AG10803 (cell line): Measurements from ENCODE around the gene MYORG.

Experiments
- DNase-seq: peaks from one replicate; pipeline ENCODE4 v3.0.0; 2010; ENCODE audit warnings: low read depth
- H3K4me3 ChIP-seq: 2 replicates; pipeline ENCODE4 v1.5.1; 2011; ENCODE audit warnings: mild to moderate bottlenecking, low read length, control low read depth
- TF ChIP-seq, protein P1 (sequence below): conservative IDR thresholded peaks from 2 replicates; pipeline ENCODE4 v1.5.1; 2011; ENCODE audit warnings: mild to moderate bottlenecking, low read length, control low read depth, inconsistent platforms

MYORG gene

DNA sequence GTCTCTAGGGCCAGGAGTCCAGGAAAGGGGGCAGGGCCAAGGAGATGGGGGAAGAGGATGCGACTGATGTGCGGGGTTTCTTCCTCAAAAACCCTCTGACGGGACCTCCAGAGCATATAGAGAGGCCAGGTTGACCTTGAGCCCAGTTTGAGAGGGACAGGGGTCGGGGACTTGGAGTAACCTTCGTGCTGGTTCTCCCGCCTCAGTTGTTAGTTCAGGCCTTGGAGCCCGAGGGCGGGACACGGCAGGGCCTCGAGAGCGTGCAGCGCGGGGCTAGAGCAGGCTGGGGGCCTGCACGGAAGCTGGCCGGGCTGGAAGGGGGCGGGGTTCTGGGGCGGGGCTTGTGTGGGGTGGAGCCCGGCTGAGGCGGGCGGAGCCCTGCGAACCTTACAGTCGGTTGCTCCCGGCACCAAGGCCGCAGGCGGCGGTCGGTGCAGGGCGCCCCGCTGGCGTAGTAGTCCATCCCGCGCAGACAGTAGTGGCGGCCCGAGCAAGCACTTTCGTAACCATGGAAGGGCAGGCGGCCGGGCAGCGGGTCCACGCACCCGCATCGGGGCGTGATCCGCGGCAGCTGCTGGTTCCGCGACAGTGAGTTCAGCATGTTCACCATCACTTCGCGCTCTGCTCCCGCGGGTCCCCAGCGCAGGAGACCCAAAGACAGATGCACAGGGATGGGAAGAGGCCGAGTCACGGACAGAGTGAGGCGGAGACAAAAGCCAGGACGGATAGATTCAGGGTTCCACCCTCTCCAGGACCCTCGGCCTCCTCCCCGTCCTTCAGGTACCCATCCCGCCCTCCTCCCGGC lies 4.0 kb upstream of the MYORG start:
- peak; percentile 67 for DNase-seq
- TF ChIP-seq, protein P1, sequence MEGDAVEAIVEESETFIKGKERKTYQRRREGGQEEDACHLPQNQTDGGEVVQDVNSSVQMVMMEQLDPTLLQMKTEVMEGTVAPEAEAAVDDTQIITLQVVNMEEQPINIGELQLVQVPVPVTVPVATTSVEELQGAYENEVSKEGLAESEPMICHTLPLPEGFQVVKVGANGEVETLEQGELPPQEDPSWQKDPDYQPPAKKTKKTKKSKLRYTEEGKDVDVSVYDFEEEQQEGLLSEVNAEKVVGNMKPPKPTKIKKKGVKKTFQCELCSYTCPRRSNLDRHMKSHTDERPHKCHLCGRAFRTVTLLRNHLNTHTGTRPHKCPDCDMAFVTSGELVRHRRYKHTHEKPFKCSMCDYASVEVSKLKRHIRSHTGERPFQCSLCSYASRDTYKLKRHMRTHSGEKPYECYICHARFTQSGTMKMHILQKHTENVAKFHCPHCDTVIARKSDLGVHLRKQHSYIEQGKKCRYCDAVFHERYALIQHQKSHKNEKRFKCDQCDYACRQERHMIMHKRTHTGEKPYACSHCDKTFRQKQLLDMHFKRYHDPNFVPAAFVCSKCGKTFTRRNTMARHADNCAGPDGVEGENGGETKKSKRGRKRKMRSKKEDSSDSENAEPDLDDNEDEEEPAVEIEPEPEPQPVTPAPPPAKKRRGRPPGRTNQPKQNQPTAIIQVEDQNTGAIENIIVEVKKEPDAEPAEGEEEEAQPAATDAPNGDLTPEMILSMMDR = no peak
- peak overlapping the region; percentile 57 for H3K4me3 ChIP-seq

DNA sequence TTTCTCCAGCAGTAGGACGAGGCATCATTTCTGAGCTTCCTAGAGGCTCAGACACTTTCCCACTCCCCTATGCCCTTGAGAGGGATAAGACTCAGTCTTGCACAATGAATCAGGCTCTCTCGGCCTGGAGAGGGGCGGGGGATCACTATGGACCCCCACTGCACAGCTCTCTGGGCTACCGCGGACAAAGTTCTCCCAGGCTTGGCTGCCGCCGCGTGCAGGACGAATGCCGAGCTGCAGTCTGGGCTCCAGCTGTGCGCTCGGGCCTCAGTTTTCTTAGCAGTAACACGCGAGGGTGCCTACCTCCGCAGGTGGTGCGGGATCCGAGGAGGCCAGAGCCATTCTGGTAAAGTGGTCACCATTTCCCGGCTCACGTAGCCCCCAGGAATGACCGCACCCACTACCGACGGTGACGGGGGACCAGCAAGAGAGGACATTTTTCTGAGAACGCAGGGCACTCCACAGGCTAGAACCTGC lies 3.4 kb upstream of the MYORG start:
- no peak overlapping the region; the same call in 1 of the 2 replicates for H3K4me3 ChIP-seq
- TF ChIP-seq, protein P1 = no peak
- DNase-seq = no peak

DNA sequence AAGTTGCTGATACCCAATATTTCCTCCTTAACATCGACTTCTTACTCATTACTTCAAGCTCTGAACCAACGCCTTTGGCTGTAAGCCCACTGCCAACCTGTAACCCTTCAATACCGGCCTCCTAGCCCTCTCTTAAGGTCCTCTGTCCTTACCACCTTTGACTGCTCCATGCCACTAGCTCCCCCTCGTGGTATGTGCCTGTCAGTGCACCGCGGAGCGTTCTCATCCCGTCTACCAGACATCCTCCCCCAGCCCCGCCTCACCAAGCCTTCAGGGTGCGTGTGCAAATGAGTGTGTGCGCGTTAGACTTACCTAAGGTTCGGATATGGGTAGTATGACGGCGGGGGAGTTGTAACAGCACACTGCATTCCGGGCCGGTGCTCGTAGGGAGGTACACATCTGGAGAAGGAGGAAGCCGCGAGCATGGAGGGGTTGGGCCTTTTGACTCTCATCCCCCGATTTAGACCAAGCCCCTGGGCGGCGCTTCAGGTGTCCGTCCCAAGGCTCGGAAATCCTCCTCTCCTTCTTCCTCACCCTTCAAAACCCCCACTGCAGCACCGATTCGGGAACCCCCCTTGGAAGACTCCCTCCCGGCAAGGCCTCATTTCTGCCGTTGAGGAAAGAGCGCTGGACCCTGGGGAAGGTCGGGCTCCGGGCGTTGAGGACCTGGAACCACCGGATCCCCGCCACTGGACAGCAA lies 2.8 kb upstream of the MYORG start:
- DNase-seq = peak; percentile 68
- peak overlapping the region; percentile 34 for H3K4me3 ChIP-seq
- TF ChIP-seq, protein P1 = peak; percentile 99

DNA sequence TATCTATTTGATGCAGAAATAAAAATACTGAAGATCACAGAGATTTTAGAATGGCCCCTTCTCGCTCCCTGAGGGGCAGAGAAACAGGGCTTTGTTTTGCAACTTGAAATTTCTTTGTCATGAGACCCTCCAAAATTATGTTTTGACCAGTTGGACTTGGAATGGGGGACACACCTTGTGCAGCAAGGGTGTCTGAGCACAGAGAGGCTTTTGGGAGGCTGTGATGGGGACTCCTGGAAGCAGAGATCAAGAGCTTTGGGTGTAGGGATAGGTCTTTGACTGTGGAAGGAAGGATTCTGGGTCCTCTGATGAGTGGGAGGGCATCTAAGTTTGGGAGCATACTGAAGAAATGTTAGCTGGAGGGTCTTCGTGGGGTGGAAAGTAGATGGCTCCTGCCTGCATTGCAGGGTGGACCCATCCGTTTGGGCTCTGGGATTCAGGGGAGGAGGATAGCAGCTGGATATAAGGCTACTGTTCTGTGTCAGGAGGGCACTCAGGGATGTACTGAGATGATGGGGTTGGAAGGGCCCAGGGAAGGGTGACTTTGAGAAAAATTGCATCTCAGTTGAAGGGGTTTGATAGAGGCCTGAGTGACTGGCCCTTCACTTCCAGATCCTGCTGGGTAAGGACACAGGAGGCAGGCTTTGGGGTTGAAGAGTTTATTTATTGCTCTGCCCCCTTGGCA lies 1.8 kb upstream of the MYORG start:
- DNase-seq = no peak
- H3K4me3 ChIP-seq = no peak overlapping the region
- TF ChIP-seq, protein P1 = no peak

DNA sequence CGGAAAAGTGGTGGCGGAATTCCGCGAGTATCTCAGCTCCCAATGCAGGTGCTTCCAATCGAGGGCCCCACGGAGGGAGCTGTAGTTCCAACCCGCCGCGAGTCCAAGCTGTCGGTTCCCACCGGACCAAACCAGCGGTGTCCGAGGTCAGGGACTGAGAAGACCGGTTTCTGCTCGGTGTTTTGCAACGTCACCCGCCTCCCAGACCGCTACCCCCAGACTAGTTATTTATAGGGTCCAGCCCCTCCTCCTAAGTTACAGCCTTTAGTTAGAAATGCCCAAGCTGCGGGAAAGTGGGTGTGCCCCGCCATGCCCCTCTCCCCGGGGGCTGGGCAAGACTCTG lies 677 bp upstream of the MYORG start:
- peak overlapping the region; percentile 71 for H3K4me3 ChIP-seq
- TF ChIP-seq, protein P1 = no peak
- DNase-seq = no peak

DNA sequence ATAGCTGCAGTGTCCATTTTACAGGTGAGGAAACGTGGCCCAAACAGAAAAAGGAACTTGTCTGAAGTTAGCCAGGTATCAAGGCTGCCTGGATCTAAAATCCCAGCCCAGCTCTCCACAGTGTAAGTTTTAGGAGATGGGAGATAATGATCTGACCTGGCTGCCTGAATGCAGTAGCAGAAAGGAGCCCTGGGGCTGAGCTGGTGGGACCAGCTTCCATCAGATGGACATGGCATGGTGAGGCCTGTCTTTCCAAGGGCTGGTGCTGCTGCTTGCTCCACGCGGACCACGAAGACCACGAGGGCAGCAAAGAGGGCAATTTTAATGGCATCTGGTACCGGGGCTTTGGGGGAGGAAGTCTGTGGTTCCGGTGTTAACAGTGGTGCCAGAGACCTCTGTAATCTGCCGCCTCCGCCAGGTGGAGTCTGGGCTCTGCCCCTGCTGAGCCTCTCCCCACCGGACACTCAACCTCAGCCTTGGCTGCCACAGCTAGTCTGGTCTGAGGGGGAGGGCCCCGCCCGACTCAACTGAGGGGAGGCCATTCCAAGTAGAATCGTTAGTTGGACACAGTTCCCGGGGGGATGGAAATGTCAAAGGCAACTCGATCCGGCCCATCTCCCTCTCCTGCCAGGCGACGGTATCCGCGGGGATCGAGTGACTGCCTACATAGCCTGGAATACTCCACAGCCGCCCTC lies 650 bp downstream of the MYORG start:
- H3K4me3 ChIP-seq = peak overlapping the region; percentile 71
- no peak for DNase-seq

More for the DNA sequence above, 650 bp downstream of the MYORG start:
- TF ChIP-seq, protein P1 = no peak
